HEK293 (cell line): Measurements from ENCODE around the gene RAC3.

ENCODE experiments used
- CTCF ChIA-PET: fragments of 350-600 bp; formaldehyde crosslinking; extraction: SDS; loops from one replicate; lab custom pipeline; 2021; ENCODE audit warnings: antibody characterized with exemption; lab: Yijun Ruan, JAX
- POLR2A ChIA-PET: fragments of 300-600 bp; formaldehyde crosslinking; extraction: SDS; loops from one replicate; lab custom pipeline; 2020; ENCODE audit warnings: antibody characterized with exemption, inconsistent platforms; lab: Yijun Ruan, JAX
- H3K27ac ChIP-seq: fragments of 200-500 bp; sonication (Bioruptor generic); 2 replicates; pipeline ENCODE4 v1.5.1; 2014; ENCODE audit warnings: low read depth, low read length, control low read depth, inconsistent platforms; ENCODE audit errors: extremely low read depth
- H3K36me3 ChIP-seq, 2 experiments: fragments of 200-500 bp in 1 of 2; sonication (Bioruptor generic) in 1 of 2; 1 replicate in 1 of 2; 2 replicates in 1 of 2; pipeline ENCODE4 v1.5.1; 2014 to 2017; ENCODE audit warnings: inconsistent platforms in 2 of 2, low read length in 2 of 2; ENCODE audit not compliant: control insufficient read depth in 2 of 2, insufficient read depth in 1 of 2
- H3K4me1 ChIP-seq: fragments of 200-500 bp; sonication (Bioruptor generic); 2 replicates; pipeline ENCODE4 v1.5.1; 2014; ENCODE audit warnings: mild to moderate bottlenecking, low read length, inconsistent platforms; ENCODE audit not compliant: control insufficient read depth, insufficient read depth
- H3K4me3 ChIP-seq: 2 replicates; pipeline ENCODE4 v1.5.1; 2011; ENCODE audit warnings: low read depth, mild to moderate bottlenecking, control low read depth, low read length, moderate library complexity
- H3K9me3 ChIP-seq: fragments of 200-500 bp; sonication (Bioruptor generic); 2 replicates; pipeline ENCODE4 v1.5.1; 2014; ENCODE audit warnings: low read depth, low read length, inconsistent platforms; ENCODE audit not compliant: control insufficient read depth, insufficient read depth
- BCL11B ChIP-seq: fragments of 450-650 bp; formaldehyde crosslinking; IDR thresholded peaks from 2 replicates; pipeline ENCODE4 v1.5.1; 2016; ENCODE audit warnings: low read depth, missing biosample characterization, missing genetic modification characterization
- HOXD13 ChIP-seq: sonication (generic); formaldehyde crosslinking; IDR thresholded peaks from 2 replicates; pipeline ENCODE4 v1.8.0; 2022; ENCODE audit warnings: missing genetic modification reagents, borderline replicate concordance
- PRDM1 ChIP-seq: fragments of 450-650 bp; formaldehyde crosslinking; IDR thresholded peaks from 2 replicates; pipeline ENCODE4; 2016; ENCODE audit warnings: missing biosample characterization, missing genetic modification characterization
- PRDM6 ChIP-seq: fragments of 450-650 bp; formaldehyde crosslinking; IDR thresholded peaks from 2 replicates; pipeline ENCODE4 v1.5.1; 2017; ENCODE audit warnings: missing biosample characterization, missing genetic modification characterization
- SP3 ChIP-seq: fragments of 450-650 bp; formaldehyde crosslinking; IDR thresholded peaks from 2 replicates; pipeline ENCODE4 v1.5.1; 2016; ENCODE audit warnings: missing biosample characterization, missing genetic modification characterization
- ZBTB26 ChIP-seq: fragments of 450-650 bp; formaldehyde crosslinking; optimal IDR thresholded peaks from 2 replicates; pipeline ENCODE3; 2016; ENCODE audit warnings: missing biosample characterization, mild to moderate bottlenecking, missing genetic modification characterization
- ZEB2 ChIP-seq: fragments of 450-650 bp; formaldehyde crosslinking; IDR thresholded peaks from 2 replicates; pipeline ENCODE4 v1.5.1; 2016; ENCODE audit warnings: missing biosample characterization, missing genetic modification characterization
- ZFP69B ChIP-seq: fragments of 450-650 bp; formaldehyde crosslinking; IDR thresholded peaks from 2 replicates; pipeline ENCODE4 v1.5.1; 2016; ENCODE audit warnings: missing biosample characterization, missing genetic modification characterization
- ZNF157 ChIP-seq: fragments of 450-650 bp; formaldehyde crosslinking; IDR thresholded peaks from 2 replicates; pipeline ENCODE4 v1.5.1; 2016; ENCODE audit warnings: missing biosample characterization, missing genetic modification characterization
- ZNF175 ChIP-seq: fragments of 450-650 bp; formaldehyde crosslinking; IDR thresholded peaks from 2 replicates; pipeline ENCODE4 v1.5.1; 2016; ENCODE audit warnings: missing biosample characterization, missing genetic modification characterization
- ZNF18 ChIP-seq: fragments of 450-650 bp; formaldehyde crosslinking; IDR thresholded peaks from 2 replicates; pipeline ENCODE4 v1.5.1; 2016; ENCODE audit warnings: missing biosample characterization, missing genetic modification characterization
- ZNF2 ChIP-seq: fragments of 450-650 bp; formaldehyde crosslinking; IDR thresholded peaks from 2 replicates; pipeline ENCODE4 v1.5.1; 2016; ENCODE audit warnings: missing biosample characterization, missing genetic modification characterization
- ZNF23 ChIP-seq: fragments of 450-650 bp; formaldehyde crosslinking; IDR thresholded peaks from 2 replicates; pipeline ENCODE4 v1.5.1; 2016; ENCODE audit warnings: missing biosample characterization, missing genetic modification characterization, borderline replicate concordance
- ZNF26 ChIP-seq: fragments of 450-650 bp; formaldehyde crosslinking; IDR thresholded peaks from 2 replicates; pipeline ENCODE4 v1.5.1; 2016; ENCODE audit warnings: missing biosample characterization, missing genetic modification characterization
- ZNF341 ChIP-seq: fragments of 450-650 bp; formaldehyde crosslinking; IDR thresholded peaks from 2 replicates; pipeline ENCODE4; 2016; ENCODE audit warnings: low read depth, missing biosample characterization, missing genetic modification characterization
- ZNF571 ChIP-seq: fragments of 450-650 bp; formaldehyde crosslinking; IDR thresholded peaks from 2 replicates; pipeline ENCODE4 v1.5.0; 2017; ENCODE audit warnings: missing biosample characterization, missing genetic modification characterization
- ZNF600 ChIP-seq: fragments of 450-650 bp; formaldehyde crosslinking; IDR thresholded peaks from 2 replicates; pipeline ENCODE4 v1.5.1; 2016; ENCODE audit warnings: missing biosample characterization, missing genetic modification characterization
- ZNF777 ChIP-seq: fragments of 450-650 bp; formaldehyde crosslinking; IDR thresholded peaks from 2 replicates; pipeline ENCODE4 v1.5.1; 2017; ENCODE audit warnings: missing biosample characterization, missing genetic modification characterization, borderline replicate concordance
- ZNF837 ChIP-seq: fragments of 450-650 bp; formaldehyde crosslinking; IDR thresholded peaks from 2 replicates; pipeline ENCODE4 v1.5.1; 2016; ENCODE audit warnings: missing biosample characterization, missing genetic modification characterization
- TF ChIP-seq, protein P1 (sequence below): fragments of 450-650 bp; formaldehyde crosslinking; IDR thresholded peaks from 2 replicates; pipeline ENCODE4 v1.5.1; 2016; ENCODE audit warnings: missing biosample characterization, missing genetic modification characterization

RAC3 gene

DNA sequence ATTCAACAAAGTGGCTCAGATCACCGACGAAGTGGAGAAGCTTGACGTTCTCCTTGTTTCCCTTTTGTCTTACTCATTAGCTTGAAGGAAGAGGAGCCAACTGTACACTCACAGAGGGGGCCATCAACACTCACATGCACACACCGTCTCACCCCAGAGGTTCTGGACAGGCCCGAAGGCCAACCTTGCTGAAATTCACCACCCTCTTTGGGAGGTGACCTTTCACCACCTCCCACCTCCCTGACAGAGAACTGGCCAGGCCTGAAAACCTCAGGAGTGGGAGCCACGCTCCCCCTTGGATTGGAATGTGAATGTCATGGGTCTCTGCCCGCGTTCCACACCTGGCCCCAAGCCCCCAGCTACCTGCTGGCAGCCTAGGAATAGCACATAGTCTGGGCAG is 4.0 kb downstream of the RAC3 start (continued):
- no peak for TF ChIP-seq ZBTB26 (tag by site-specific recombination)
- TF ChIP-seq ZNF2 (tag by site-specific recombination) = no peak
- no peak for TF ChIP-seq ZNF175
- TF ChIP-seq, all 188 proteins: peak for 4

DNA sequence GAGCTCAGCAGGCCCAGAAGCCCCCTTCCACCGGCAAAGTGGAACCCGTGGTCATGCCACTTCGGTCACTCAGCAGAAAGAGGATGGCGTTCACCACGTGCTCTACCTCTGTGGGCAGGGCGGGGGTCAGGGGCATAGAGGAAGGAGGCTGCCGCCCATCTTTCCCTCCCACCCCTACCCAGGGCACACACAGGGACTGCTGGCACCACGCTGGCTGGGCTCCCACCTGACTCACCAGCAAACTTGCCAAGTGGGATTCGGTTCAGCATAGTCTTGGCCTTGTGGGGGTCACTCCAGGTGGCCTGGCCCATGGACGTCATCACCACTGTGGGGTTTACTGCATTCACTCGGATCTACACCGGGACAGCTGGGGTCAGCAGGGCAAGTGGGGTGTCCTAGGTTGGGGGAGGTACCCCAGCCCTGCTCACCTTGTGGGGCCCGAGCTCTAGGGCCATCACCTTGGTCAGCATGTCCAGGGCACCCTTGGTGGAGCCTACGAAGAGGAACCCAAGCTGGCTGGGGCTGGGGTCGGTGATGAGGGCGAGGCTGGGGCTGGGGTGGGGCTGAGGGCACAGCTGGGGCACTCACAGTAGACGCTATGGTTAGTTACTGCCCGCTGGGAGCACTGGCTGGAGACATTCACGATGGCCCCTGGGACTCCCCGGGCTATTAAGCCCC is 4.6 kb downstream of the RAC3 start:
- peak overlapping the region; percentile 64; the same call in 1 of the 2 replicates for H3K4me3 ChIP-seq
- ChIA-PET CTCF (interaction anchor here (0.6 to 7.2 kb wide), 7 partner anchors 8 to 360 kb away, joined by 3 to 42 read pairs (median 3); partner anchors contain the start of genes CENPX and LRRC45), POLR2A (interaction anchor here (1.0 to 1.7 kb wide), 4 partner anchors 13 to 333 kb away, joined by 3 to 5 read pairs (median 4); partner anchors contain the start of genes CENPX and MRPL12)
- H3K9me3 ChIP-seq = no peaks in the 10 kb centered on the region
- TF ChIP-seq PRDM1 = no peak
- no peak for TF ChIP-seq ZNF571
- 0 out of 2 replicates have a peak, but pooled peaks have one; percentile 8 for TF ChIP-seq BCL11B (tag by site-specific recombination)
- no peak for TF ChIP-seq ZNF23
- TF ChIP-seq, all 188 proteins: peak for 1
- Histone ChIP-seq H3K27ac (peak overlapping the region; percentile 83; the same call in 1 of the 2 replicates), H3K4me1 (peaks cover 10% of the 10 kb centered on the region), H3K36me3 (peaks cover 0 to 35% of the 10 kb centered on the region in 2 experiments; a peak in 1 of 3 replicates)

DNA sequence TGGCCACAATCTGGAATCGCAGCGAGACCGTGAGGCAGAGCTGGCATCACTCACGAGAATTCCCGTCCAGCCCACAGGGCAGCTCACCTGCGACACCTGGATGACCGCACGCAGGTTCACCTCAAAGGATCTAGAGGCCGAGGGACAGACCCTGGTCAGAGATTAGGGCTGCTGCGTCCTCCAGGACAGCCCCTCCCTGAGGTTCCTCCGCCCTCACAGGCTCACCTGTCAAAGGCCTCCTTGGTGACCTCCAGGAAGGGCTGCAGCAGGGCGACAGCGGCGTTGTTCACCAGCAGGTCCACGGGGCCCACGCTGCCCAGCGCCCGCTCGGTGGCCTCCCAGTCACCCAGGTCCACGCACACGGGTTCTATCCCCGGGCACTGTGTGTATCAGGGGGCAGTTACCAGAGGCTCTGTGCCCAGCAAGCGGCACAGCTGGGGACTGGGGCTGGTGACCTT is 5.2 kb downstream of the RAC3 start:
- CTCF ChIA-PET = interaction anchor here (0.6 to 7.2 kb wide), 4 partner anchors 8 to 120 kb away, joined by 3 to 42 read pairs (median 3); partner anchors contain the start of genes CENPX and LRRC45
- H3K4me1 ChIP-seq = peaks cover 10% of the 10 kb centered on the region
- peak overlapping the region; percentile 83 for H3K27ac ChIP-seq

DNA sequence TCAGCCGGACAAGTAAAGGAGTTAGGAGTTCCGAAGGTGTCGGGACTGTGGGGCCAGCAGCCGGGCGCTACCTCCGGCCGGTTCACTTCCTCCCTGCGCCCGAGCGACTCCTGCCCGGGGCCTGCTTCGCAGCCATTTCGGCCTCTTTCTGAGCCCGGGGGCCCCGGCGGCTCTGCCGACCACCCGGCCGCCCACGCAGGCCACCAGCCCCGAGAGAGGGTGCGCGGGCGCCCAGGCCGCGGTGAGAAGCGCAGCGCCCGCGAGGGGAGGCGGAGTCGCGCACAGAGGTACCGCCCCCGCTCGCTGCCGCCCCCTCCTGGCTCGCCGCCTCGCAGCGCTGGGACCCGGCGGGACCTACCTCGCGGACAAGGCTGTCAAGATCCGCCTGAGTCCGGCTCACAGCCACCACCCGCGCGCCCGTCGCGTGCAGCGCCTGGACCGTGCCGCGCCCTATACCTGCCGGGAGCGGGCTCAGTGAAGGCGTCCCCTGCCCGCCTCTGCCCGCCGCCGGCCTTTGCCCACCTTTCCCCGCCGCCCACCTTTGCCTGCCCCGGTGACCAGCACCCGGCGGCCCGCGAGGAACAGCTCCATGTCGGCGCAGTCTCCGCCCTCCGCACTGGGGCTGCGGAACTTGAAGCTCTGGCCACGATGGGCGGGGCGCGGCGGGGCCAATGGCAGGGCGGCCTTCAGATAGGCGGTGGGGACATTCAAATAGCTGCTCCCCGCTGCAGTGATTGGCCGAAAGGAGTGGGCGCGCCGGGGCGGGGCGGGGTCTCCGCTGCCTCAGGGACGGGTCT is 5.8 kb downstream of the RAC3 start, which contains the start of gene DCXR:
TSS of gene DCXR (minus strand) at position 606 of the 797 bp plus-strand sequence. CDS start at position 591, 15 bp downstream.
- ChIA-PET CTCF (interaction anchor here (0.6 to 7.2 kb wide), 31 partner anchors 8 to 487 kb away, joined by 3 to 42 read pairs (median 4); partner anchors contain the start of genes CENPX, FASN and LRRC45), POLR2A (interaction anchor here (0.5 to 2.7 kb wide), 39 partner anchors 8 to 526 kb away, joined by 3 to 96 read pairs (median 4); partner anchors contain the start of genes ARL16, CENPX, DUS1L and FASN)
- Histone ChIP-seq H3K4me3 (peak within 1 kb of the TSS; percentile 64), H3K27ac (peak within 1 kb of the TSS; percentile 83), H3K4me1 (peaks cover 10% of the 10 kb centered on the region), H3K9me3 (no peaks in the 10 kb centered on the region), H3K36me3 (peaks cover 0 to 34% of the 10 kb centered on the region in 2 experiments; a peak in 1 of 3 replicates)
- TF ChIP-seq ZNF341 (tag by site-specific recombination) (peak; percentile 91), ZNF777 (tag by site-specific recombination) (no peak), ZNF26 (tag by site-specific recombination) (no peak), ZNF157 (tag by site-specific recombination) (no peak), ZNF600 (tag by site-specific recombination) (peak; percentile 98), ZNF18 (no peak), HOXD13 (CRISPR knock-in tag) (no peak), PRDM6 (no peak)
- TF ChIP-seq, protein P1, sequence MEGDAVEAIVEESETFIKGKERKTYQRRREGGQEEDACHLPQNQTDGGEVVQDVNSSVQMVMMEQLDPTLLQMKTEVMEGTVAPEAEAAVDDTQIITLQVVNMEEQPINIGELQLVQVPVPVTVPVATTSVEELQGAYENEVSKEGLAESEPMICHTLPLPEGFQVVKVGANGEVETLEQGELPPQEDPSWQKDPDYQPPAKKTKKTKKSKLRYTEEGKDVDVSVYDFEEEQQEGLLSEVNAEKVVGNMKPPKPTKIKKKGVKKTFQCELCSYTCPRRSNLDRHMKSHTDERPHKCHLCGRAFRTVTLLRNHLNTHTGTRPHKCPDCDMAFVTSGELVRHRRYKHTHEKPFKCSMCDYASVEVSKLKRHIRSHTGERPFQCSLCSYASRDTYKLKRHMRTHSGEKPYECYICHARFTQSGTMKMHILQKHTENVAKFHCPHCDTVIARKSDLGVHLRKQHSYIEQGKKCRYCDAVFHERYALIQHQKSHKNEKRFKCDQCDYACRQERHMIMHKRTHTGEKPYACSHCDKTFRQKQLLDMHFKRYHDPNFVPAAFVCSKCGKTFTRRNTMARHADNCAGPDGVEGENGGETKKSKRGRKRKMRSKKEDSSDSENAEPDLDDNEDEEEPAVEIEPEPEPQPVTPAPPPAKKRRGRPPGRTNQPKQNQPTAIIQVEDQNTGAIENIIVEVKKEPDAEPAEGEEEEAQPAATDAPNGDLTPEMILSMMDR (tag by site-specific recombination) = peak; percentile 94

More for the DNA sequence above, 5.2 kb downstream of the RAC3 start:
- Histone ChIP-seq H3K4me3 (peak overlapping the region; percentile 64), H3K9me3 (no peaks in the 10 kb centered on the region), H3K36me3 (peaks cover 0 to 35% of the 10 kb centered on the region in 2 experiments; a peak in 1 of 3 replicates)
- TF ChIP-seq ZNF837 (no peak), SP3 (tag by site-specific recombination) (no peak), BCL11B (tag by site-specific recombination) (peak; percentile 34; the same call in 1 of the 2 replicates), ZFP69B (tag by site-specific recombination) (peak; percentile 10; the same call in 1 of the 2 replicates), ZEB2 (tag by site-specific recombination) (peak; percentile 48; the same call in 1 of the 2 replicates)
- POLR2A ChIA-PET = interaction anchor here (1.2 to 2.7 kb wide), 3 partner anchors 19 to 333 kb away, joined by 5 to 96 read pairs (median 5); partner anchors contain the start of genes GPS1, MRPL12 and RFNG
